Prostate gland (tissue), 2 donors: ENCODE results near the gene CTNNBIP1.

Source experiments
- CTCF ChIP-seq, 4 experiments: fragments of 200-600 bp in 2 of 4; fragments of 450-650 bp in 2 of 4; sonication (generic) in 2 of 4; IDR thresholded peaks; 1 replicate in 3 of 4; 2 replicates in 1 of 4; pipeline ENCODE4 v1.5.1; 2016 to 2019; ENCODE audit warnings: antibody characterized with exemption in 4 of 4, mild to moderate bottlenecking in 2 of 4, moderate library complexity in 2 of 4
- POLR2A ChIP-seq: fragments of 450-650 bp; IDR thresholded peaks from one replicate; pipeline ENCODE4 v1.6.1; 2016; ENCODE audit warnings: antibody characterized with exemption, mild to moderate bottlenecking
- POLR2AphosphoS5 ChIP-seq: sonication (generic); formaldehyde crosslinking; IDR thresholded peaks from one replicate; pipeline ENCODE4 v1.6.1; 2017; ENCODE audit warnings: antibody characterized with exemption

GRCh38 chr1:9881838-9882249, 28.2 kb downstream of the CTNNBIP1 start:
- TF ChIP-seq POLR2A (no peak), CTCF (IDR thresholded peaks at IDR 0.05) (no peak), POLR2AphosphoS5 (no peak)
